Thoracic aorta (tissue), 2 donors: Measurements from ENCODE around the gene TTYH3. TPM values are rescaled to one million over a fixed set of nuclear protein-coding genes. Genes with fewer than 3 reads are reported as not detected.
A peak's percentile ranks its signal among the peaks of the same experiment; 100 is the strongest.

Source experiments
- ATAC-seq: fragments of 150-250 bp; one replicate; pipeline ENCODE4 v1.8.0; 2017; ENCODE audit warnings: low read depth; ENCODE audit not compliant: insufficient number of reproducible peaks, low FRiP score
- DNase-seq: peaks from one replicate; pipeline ENCODE4 v3.0.0-alpha.2; 2020; ENCODE audit warnings: low spot score
- H3K27ac ChIP-seq, 2 donors: fragments of 200-600 bp; sonication (generic); 1 replicate in 1 of 2; 2 replicates in 1 of 2; pipeline ENCODE4 v1.5.1; 2016; ENCODE audit warnings: mild to moderate bottlenecking in 2 of 2, moderate library complexity in 2 of 2
- H3K27me3 ChIP-seq: fragments of 200-600 bp; sonication (generic); replicated peaks from 2 replicates; pipeline ENCODE4 v1.6.0; 2016; ENCODE audit warnings: mild to moderate bottlenecking; ENCODE audit not compliant: insufficient read depth
- H3K36me3 ChIP-seq: fragments of 200-600 bp; sonication (generic); one replicate; pipeline ENCODE4 v1.5.1; 2016
- H3K4me1 ChIP-seq, 2 donors: fragments of 200-600 bp; sonication (generic); 1 replicate in 1 of 2; 2 replicates in 1 of 2; pipeline versions ENCODE4 v1.5.1 to v1.6.0; 2016; ENCODE audit warnings: low read depth in 2 of 2, mild to moderate bottlenecking in 1 of 2; ENCODE audit not compliant: control insufficient read depth in 1 of 2
- H3K4me3 ChIP-seq: fragments of 200-600 bp; sonication (generic); 2 replicates; pipeline ENCODE4 v1.5.1; 2016; ENCODE audit warnings: mild to moderate bottlenecking
- H3K9me3 ChIP-seq: fragments of 200-600 bp; sonication (generic); 2 replicates; pipeline ENCODE4 v1.5.1; 2016
- CTCF ChIP-seq: fragments of 200-600 bp; sonication (generic); IDR thresholded peaks from one replicate; pipeline ENCODE4 v1.5.1; 2019; ENCODE audit warnings: antibody characterized with exemption
- total RNA-seq, 2 donors: library from RNA; depleted of rRNA; stranded (reverse); fragments of >200 nt; gene quantifications; one replicate each; pipeline versions ENCODE4 v1.1.0 to v1.2.3, GENCODE V29; 2016

TTYH3 gene
- 10 to 100 TPM; 58.6 to 69.3 TPM for total RNA-seq

- H3K27ac ChIP-seq: peak within 1 kb of the TSS; percentile 52 to 94
- peak within 1 kb of the TSS; percentile 87 for H3K4me3 ChIP-seq
- H3K27me3 ChIP-seq: no peaks in the 10 kb centered on the region
- no peaks in the 10 kb centered on the region for H3K36me3 ChIP-seq
- ATAC-seq (peak; percentile 2), DNase-seq (no peak)
- no peak for TF ChIP-seq CTCF
- H3K4me1 ChIP-seq: peaks cover 42 to 51% of the 10 kb centered on the region in 2 donors
- no peaks in the 10 kb centered on the region for H3K9me3 ChIP-seq
Observed at GRCh38 chr7:2631946-2632732, at the start of gene TTYH3. Gene TTYH3, plus strand, starts transcription at chr7:2631986. Its CDS starts 170 bp downstream, at chr7:2632156.

- Histone ChIP-seq H3K27me3 (no peaks in the 10 kb centered on the region), H3K9me3 (no peaks in the 10 kb centered on the region), H3K4me1 (no peaks in the 10 kb centered on the region), H3K36me3 (peaks cover 19% of the 10 kb centered on the region), H3K4me3 (no peak overlapping the region), H3K27ac (no peak overlapping the region)
- no peak for DNase-seq
- no peak for ATAC-seq
- no peak for TF ChIP-seq CTCF
Observed at GRCh38 chr7:2582006-2582735, 49.6 kb upstream of the TTYH3 start.

- DNase-seq: no peak
- TF ChIP-seq CTCF: no peak
- Histone ChIP-seq H3K4me1 (no peaks in the 10 kb centered on the region), H3K27ac (no peak overlapping the region), H3K27me3 (no peaks in the 10 kb centered on the region), H3K4me3 (no peak overlapping the region), H3K36me3 (peaks cover 16% of the 10 kb centered on the region), H3K9me3 (no peaks in the 10 kb centered on the region)
- no peak for ATAC-seq
Observed at GRCh38 chr7:2583798-2584580, 47.8 kb upstream of the TTYH3 start.

GRCh38 chr7:2585446-2585845 is 46.3 kb upstream of the TTYH3 start:
- no peak for TF ChIP-seq CTCF
- ATAC-seq (no peak), DNase-seq (no peak)
- Histone ChIP-seq H3K4me3 (no peak overlapping the region), H3K27me3 (no peaks in the 10 kb centered on the region), H3K36me3 (peaks cover 20% of the 10 kb centered on the region), H3K9me3 (no peaks in the 10 kb centered on the region), H3K27ac (no peak overlapping the region), H3K4me1 (no peaks in the 10 kb centered on the region)
